ENCODE results near the gene CYP2F1.
"Not testable (repeated sequence)": the region's sequence is repeated elsewhere in the genome, so short reads cannot be mapped to it uniquely, and the experiment has no call there.

CYP2F1 gene, protein sequence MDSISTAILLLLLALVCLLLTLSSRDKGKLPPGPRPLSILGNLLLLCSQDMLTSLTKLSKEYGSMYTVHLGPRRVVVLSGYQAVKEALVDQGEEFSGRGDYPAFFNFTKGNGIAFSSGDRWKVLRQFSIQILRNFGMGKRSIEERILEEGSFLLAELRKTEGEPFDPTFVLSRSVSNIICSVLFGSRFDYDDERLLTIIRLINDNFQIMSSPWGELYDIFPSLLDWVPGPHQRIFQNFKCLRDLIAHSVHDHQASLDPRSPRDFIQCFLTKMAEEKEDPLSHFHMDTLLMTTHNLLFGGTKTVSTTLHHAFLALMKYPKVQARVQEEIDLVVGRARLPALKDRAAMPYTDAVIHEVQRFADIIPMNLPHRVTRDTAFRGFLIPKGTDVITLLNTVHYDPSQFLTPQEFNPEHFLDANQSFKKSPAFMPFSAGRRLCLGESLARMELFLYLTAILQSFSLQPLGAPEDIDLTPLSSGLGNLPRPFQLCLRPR

GRCh38 chr19:41114132-41114531 is at the start of gene CYP2F1:
TSS of gene CYP2F1 (plus strand) at chr19:41114432. CDS start at chr19:41116189, 1,757 bp downstream.
- DNase-seq = no peak

- DNase-seq = no peak
Measured at GRCh38 chr19:41064974-41065569, 49.2 kb upstream of the CYP2F1 start.

DNA sequence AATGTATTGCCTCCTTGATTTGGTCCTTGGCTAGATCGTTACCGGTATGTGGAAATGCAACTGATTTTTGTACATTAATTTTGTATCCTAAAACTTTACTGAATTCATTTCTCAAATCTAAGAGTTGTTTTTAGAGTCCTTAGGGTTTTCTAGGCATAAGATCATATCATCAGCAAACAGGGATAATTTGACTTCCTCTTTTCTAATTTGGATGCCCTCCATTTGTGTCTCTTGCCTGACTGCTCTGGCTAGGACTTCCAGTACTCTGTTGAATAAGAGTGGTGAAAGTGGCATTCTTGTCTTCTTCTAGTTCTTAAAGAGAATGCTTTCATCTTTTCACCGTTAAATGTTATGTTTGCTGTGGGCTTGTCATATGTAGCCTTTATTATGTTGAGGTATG is 37.9 kb upstream of the CYP2F1 start:
- no peak for DNase-seq

- DNase-seq = no peak
Measured at GRCh38 chr19:41083516-41083915, 30.7 kb upstream of the CYP2F1 start.

DNA sequence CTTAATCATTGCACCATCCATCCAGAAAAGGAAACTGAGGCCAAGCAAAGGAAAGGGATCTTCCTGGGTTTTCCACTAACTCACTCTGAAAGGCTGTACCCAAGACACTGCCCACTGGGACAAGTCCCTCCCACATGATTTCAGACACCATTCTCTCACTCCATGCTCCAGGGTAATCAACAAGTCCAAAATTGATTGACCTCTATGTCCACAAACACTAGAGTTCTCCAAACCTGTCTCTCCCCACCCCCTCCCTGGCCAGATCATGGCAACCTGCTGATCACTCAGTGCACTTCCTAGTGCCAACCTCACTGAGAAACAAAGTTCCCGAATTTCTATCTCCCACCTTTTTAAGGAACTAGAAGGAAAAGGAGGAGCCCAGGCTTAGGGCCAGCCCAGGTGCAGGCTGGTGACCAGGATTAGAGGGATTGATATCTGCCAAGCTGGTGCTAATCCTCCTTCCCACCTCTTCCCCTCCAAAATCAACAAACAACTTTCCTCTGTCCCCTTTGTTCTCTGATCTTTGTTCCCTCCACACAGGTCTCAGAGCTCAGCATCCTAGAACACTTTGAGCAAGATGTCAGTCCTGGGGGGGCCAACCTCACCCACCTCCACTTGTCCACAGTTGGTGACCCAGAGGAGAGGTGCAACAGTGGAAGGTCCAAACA is 28.4 kb upstream of the CYP2F1 start:
- no peak for DNase-seq

DNA sequence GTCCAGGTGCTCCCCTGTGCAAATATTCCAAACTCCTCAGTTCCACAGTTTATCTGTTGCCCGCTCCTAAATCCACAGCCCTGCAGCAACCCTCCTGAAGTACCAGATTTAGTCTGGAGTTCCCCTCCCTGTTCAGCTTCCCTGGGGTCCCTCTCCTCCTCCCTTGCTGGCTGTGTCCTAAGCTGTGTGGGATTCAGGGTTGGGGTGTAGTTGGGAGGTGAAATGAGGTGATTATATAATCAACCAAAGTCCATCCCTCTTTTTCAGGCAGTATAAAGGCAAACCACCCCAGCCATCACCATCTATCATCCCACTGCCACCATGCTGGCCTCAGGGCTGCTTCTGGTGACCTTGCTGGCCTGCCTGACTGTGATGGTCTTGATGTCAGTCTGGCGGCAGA is 26.1 kb upstream of the CYP2F1 start, which contains the start of gene CYP2A13:
TSS of gene CYP2A13 (plus strand) at position 301 of the 400 bp plus-strand sequence. CDS start at position 322, 21 bp downstream.
- no peak for DNase-seq

GRCh38 chr19:41089959-41090358 is 24.3 kb upstream of the CYP2F1 start:
- DNase-seq = no peak

DNA sequence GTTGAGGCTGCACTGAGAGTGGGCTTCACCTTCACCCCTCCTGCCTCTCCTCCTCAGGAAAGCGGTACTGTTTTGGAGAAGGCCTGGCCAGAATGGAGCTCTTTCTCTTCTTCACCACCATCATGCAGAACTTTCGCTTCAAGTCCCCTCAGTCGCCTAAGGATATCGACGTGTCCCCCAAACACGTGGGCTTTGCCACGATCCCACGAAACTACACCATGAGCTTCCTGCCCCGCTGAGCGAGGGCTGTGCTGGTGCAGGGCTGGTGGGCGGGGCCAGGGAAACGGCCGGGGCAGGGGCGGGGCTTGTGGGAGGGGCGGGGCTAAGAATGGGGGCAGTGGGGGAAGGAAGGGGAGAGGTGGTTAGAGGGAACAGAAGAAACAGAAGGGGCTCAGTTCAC is 18.5 kb upstream of the CYP2F1 start:
- DNase-seq = no peak

DNA sequence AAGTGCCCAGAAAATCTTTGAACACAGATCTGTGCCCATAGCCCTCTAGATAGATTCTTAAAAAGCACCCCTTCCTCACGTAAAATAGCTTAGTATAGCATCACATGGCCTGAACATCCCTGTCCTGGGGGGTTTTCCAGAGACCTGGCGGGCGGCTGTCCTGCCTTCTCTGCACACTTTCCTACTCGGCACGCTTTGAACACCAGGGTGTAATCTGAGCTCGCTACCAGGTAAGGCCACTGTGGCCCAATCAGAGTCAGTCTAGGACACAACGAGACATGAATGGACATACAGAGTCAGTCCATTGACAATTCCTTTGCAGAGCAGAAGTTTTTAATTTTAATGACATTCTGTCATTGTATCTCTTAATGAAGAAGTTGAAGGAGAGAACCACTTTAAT is 17.9 kb upstream of the CYP2F1 start:
- DNase-seq = no peak

DNA sequence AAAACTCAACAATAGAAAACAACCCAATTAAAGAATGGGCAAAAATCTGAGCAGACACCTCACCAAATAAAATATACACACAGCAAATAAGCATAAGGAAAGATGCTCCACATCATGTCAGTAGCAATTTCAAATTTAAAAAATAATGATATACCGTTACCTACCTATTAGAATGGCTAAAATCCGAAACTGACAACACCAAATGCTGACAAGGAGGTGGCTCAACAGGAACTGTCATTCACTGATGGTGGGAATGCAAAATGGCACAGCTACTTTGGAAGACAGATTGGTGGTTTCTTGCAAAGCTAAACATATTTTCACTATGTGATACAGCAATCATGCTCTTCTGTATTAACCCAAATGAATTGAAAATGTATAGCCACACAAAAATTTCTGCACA is 16.9 kb upstream of the CYP2F1 start:
- DNase-seq = no peak

GRCh38 chr19:41098762-41099161 is 15.5 kb upstream of the CYP2F1 start:
- DNase-seq = no peak

DNA sequence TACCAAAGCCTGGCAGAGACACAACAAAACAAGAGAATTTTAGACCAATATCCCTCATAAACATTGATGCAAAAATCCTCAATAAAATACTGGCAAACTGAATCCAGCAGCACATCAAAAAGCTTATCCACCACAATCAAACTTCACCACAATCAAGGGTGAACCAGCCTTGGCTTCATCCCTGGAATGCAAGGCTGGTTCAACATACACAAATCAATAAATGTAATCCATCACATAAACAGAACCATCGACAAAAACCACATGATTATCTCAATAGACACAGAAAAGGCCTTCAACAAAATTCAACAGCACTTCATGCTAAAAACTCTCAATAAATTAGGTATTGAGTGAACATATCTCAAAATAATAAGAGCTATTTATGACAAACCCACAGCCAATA is 12.0 kb upstream of the CYP2F1 start:
- not testable (repeated sequence) for DNase-seq

GRCh38 chr19:41106177-41106576 is 8.1 kb upstream of the CYP2F1 start:
- DNase-seq = no peak

- DNase-seq = no peak
Measured at GRCh38 chr19:41111296-41111695, 2.9 kb upstream of the CYP2F1 start.

GRCh38 chr19:41111750-41112295 is 2.4 kb upstream of the CYP2F1 start:
- no peak for DNase-seq

GRCh38 chr19:41112728-41113290 is 1.4 kb upstream of the CYP2F1 start:
- no peak for DNase-seq

DNA sequence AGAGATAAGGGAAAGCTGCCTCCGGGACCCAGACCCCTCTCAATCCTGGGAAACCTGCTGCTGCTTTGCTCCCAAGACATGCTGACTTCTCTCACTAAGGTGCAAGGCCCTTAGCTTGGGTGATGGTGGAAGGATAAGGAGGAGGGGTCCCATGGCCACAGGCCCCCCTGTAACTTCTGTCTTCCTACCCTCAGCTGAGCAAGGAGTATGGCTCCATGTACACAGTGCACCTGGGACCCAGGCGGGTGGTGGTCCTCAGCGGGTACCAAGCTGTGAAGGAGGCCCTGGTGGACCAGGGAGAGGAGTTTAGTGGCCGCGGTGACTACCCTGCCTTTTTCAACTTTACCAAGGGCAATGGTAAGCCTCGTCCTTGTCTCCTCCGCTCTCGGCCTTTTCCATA is 2.0 kb downstream of the CYP2F1 start:
- no peak for DNase-seq

DNA sequence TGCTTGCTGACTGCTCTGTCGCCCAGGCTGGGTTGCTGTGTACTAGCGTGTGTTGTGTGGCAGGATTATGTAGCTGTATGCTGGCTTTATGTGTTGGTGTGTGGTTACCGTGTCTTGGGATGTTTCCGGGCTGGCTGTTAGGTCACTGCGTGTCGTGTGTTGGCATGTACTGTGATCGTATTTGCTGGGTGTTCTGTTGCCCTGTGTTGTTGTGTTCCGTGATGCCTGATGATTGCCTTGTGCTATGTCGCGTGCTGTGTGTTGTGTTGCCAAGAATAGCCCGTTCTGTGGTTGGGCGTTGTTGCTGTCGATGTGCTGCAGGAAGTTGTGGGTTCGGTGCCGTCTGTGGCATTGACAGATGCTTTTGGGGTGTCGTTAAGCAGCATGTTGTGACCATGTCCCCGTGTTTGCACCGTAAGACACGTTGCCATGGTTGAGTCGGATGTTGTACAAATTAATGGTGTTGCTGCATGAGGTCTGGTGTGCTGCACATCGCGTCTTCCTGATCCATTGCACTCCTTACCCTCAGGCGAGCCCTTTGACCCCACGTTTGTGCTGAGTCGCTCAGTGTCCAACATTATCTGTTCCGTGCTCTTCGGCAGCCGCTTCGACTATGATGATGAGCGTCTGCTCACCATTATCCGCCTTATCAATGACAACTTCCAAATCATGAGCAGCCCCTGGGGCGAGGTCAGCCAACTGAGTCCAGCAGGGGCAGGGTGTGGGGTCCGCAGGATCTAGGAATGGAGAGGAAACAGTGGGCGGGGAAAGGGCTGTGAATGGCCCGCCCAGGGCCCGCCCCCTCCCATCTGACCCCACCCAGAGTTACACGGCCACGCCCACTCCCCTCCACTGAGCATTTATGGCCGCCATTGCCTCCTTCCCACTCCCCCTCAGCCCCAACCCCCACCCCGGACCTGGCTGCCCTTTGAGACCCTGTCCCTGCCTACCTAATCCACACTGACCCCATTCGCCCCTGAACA is 7.0 kb downstream of the CYP2F1 start:
- DNase-seq = not testable (repeated sequence)

DNA sequence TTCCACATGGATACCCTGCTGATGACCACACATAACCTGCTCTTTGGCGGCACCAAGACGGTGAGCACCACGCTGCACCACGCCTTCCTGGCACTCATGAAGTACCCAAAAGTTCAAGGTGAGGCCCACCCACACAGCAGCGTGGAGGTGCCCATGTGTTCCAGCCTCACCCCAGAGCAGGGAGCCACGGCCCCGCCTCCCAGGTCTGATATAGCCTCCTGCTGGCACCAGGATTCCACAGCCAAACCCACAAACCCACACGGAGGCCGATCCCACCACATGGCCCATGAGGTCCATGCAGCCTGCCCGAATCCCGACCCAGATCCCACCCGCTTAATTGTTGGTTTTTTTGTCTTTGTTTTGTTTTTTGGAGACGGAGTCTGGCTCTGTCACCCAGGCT is 8.6 kb downstream of the CYP2F1 start:
- not testable (repeated sequence) for DNase-seq

- DNase-seq = no peak
Measured at GRCh38 chr19:41123716-41124294, 9.6 kb downstream of the CYP2F1 start.

- DNase-seq = not testable (repeated sequence)
Measured at GRCh38 chr19:41126765-41127203, 12.6 kb downstream of the CYP2F1 start.

Data from right hindlimb (tissue), 1 donor.